ENCODE data around the gene THRSP. TPM values are rescaled to one million over a fixed set of nuclear protein-coding genes. Genes with fewer than 3 reads are reported as not detected.

The THRSP gene
- total RNA-seq, 1 experiment from 2014 or later = not detected

DNA sequence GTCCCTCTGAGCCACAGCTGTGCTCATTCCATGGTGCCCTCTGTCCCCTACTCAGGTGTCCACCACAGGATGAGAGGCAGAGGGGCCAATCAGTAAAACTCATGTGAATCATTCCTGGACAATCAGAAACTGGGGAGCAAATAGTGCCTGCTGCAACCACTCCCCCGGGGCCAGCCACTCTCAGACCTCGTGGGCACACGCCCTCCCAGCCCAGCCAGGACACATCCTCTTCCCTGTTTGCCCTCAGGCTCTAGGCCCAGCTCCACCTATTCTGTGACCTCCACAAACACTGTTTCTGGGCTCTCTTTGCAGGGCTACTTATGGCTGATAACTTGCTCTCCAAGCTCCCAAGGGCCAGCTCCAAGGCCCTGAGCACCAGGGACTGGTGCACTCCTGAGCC lies 26.6 kb upstream of the THRSP start (continued):
- TF ChIP-seq, protein P1, sequence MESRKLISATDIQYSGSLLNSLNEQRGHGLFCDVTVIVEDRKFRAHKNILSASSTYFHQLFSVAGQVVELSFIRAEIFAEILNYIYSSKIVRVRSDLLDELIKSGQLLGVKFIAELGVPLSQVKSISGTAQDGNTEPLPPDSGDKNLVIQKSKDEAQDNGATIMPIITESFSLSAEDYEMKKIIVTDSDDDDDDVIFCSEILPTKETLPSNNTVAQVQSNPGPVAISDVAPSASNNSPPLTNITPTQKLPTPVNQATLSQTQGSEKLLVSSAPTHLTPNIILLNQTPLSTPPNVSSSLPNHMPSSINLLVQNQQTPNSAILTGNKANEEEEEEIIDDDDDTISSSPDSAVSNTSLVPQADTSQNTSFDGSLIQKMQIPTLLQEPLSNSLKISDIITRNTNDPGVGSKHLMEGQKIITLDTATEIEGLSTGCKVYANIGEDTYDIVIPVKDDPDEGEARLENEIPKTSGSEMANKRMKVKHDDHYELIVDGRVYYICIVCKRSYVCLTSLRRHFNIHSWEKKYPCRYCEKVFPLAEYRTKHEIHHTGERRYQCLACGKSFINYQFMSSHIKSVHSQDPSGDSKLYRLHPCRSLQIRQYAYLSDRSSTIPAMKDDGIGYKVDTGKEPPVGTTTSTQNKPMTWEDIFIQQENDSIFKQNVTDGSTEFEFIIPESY (IDR thresholded peaks at IDR 0.05; ENCODE audit: extremely low read depth, insufficient replicate concordance, low read length) = no peak
- no peak for TF ChIP-seq ZNF274 (IDR thresholded peaks at IDR 0.05; ENCODE audit: low read depth, low read length)
- no peak for TF ChIP-seq RAD21 (IDR thresholded peaks at IDR 0.05; ENCODE audit: low read depth)
- TF ChIP-seq POLR2AphosphoS5 (IDR thresholded peaks at IDR 0.05; ENCODE audit: low read depth, low read length) = no peak
- TF ChIP-seq, protein P2, sequence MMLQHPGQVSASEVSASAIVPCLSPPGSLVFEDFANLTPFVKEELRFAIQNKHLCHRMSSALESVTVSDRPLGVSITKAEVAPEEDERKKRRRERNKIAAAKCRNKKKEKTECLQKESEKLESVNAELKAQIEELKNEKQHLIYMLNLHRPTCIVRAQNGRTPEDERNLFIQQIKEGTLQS (IDR thresholded peaks at IDR 0.05) = no peak

DNA sequence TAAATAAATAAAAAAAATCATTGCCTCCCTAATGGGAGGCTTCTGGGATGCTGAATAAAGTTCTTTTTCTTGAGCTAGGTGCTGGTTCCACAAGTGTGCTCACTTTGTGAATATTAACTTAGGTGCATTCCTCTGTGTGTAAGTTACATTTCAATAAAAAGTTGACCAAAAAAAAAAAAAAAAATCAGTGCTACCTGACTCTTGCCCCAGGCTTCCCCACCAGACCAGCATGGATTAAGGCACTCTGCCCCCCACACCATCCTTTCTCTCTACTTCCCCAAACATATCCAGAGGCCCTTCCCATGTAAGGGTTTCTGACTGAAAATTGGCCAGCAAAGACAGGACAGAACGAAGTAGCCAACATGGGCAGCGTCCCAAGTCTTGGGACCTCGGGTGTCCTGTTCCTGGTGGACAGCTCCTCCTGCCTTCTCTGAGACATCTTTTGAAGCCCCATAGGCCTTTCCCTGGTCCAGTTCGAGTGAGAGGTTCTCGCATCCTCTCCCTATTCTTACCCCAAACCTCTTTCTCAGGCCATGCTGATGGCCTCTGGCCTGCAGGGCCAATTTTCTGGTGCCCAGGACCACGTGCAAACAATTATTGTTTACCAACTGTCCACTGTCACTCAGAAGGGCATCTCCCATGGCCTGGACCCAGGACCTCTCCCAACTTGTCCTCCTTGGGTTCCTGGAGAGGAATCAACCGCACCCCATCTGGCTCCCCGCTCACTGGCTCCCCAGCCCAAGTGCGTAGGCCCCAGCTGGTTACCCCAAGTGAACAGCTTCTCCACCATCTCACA lies 25.6 kb upstream of the THRSP start:
- no peaks in the 10 kb centered on the region for H3K27me3 ChIP-seq (ENCODE audit: insufficient read depth, low read length)
- no peaks in the 10 kb centered on the region for H3K9me3 ChIP-seq (ENCODE audit: control insufficient read depth in 1 of 2, insufficient read depth in 1 of 2, low read depth in 1 of 2, low read length in 2 of 2)
- H3K4me1 ChIP-seq (ENCODE audit: control insufficient read depth in 1 of 2, insufficient read depth in 2 of 2, low read length in 2 of 2) = peaks cover 33 to 52% of the 10 kb centered on the region in 2 experiments
- no peaks in the 10 kb centered on the region for H3K36me3 ChIP-seq (ENCODE audit: control insufficient read depth in 1 of 2, insufficient read depth in 2 of 2, low read length in 2 of 2)
- no peak overlapping the region for H3K4me2 ChIP-seq (ENCODE audit: low read length)
- H4K20me1 ChIP-seq (ENCODE audit: insufficient read depth) = no peaks in the 10 kb centered on the region
- POLR2A ChIA-PET = no interaction called here
- no peak overlapping the region; the same call in 1 of the 2 replicates for H3K27ac ChIP-seq (ENCODE audit: low read depth, low read length)
- DNase-seq (ENCODE audit: low read depth, low spot score) = no peak
- no peak for ATAC-seq
- H3K9me2 ChIP-seq (ENCODE audit: insufficient read depth) = no peaks in the 10 kb centered on the region
- H3K9ac ChIP-seq (ENCODE audit: low read length) = no peak overlapping the region
- CTCF ChIA-PET = interaction anchor here (1.5 kb wide), 1 partner anchor 8 kb away, joined by 4 read pairs; no protein-coding TSS in a partner anchor
- no peak overlapping the region for H3K4me3 ChIP-seq (replicated peaks in 1 of 2; ENCODE audit: low read depth in 1 of 2, low read length in 2 of 2)
- H2AFZ ChIP-seq (ENCODE audit: low read depth, low read length, poor library complexity, severe bottlenecking) = no peak overlapping the region
- RAD21 ChIA-PET (ENCODE audit: low non-redundant PET in 1 of 2, low total read pairs in 2 of 2, uncharacterized antibody in 2 of 2, unreplicated experiment in 2 of 2) = no interaction called here
- H3K79me2 ChIP-seq (ENCODE audit: insufficient read depth, low read length) = no peaks in the 10 kb centered on the region
- intact Hi-C loops (cut with micrococcal nuclease) = no loop called here
- BruUV-seq (replicated peaks) = no TSS peak
- TF ChIP-seq ZNF274 (IDR thresholded peaks at IDR 0.05; ENCODE audit: low read depth, low read length) (no peak), POLR2AphosphoS5 (IDR thresholded peaks at IDR 0.05; ENCODE audit: low read depth, low read length) (no peak), SP1 (IDR thresholded peaks at IDR 0.05; ENCODE audit: low read depth) (no peak), EZH2phosphoT487 (IDR thresholded peaks at IDR 0.05; ENCODE audit: borderline replicate concordance) (no peak), SIN3A (IDR thresholded peaks at IDR 0.05; ENCODE audit: low read depth) (no peak), YY1 (IDR thresholded peaks at IDR 0.05; ENCODE audit: extremely low read depth, insufficient replicate concordance, low read depth, low read length) (no peak), TCF7L2 (IDR thresholded peaks at IDR 0.05; ENCODE audit: borderline replicate concordance, extremely low read depth, insufficient read depth, insufficient read length) (no peak)
- TF ChIP-seq, protein P1 (IDR thresholded peaks at IDR 0.05; ENCODE audit: extremely low read depth, insufficient replicate concordance, low read length) = no peak
- TF ChIP-seq, protein P3, sequence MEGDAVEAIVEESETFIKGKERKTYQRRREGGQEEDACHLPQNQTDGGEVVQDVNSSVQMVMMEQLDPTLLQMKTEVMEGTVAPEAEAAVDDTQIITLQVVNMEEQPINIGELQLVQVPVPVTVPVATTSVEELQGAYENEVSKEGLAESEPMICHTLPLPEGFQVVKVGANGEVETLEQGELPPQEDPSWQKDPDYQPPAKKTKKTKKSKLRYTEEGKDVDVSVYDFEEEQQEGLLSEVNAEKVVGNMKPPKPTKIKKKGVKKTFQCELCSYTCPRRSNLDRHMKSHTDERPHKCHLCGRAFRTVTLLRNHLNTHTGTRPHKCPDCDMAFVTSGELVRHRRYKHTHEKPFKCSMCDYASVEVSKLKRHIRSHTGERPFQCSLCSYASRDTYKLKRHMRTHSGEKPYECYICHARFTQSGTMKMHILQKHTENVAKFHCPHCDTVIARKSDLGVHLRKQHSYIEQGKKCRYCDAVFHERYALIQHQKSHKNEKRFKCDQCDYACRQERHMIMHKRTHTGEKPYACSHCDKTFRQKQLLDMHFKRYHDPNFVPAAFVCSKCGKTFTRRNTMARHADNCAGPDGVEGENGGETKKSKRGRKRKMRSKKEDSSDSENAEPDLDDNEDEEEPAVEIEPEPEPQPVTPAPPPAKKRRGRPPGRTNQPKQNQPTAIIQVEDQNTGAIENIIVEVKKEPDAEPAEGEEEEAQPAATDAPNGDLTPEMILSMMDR (IDR thresholded peaks at IDR 0.05 in 2 of 3, conservative IDR thresholded peaks at IDR 0.05 in 1 of 3; ENCODE audit: borderline replicate concordance in 1 of 3, insufficient read depth in 1 of 3, low read depth in 2 of 3, low read length in 2 of 3) = no peak
- TF ChIP-seq, protein P2 (IDR thresholded peaks at IDR 0.05) = no peak
